ENCODE data around the gene CTSO.

DNA sequence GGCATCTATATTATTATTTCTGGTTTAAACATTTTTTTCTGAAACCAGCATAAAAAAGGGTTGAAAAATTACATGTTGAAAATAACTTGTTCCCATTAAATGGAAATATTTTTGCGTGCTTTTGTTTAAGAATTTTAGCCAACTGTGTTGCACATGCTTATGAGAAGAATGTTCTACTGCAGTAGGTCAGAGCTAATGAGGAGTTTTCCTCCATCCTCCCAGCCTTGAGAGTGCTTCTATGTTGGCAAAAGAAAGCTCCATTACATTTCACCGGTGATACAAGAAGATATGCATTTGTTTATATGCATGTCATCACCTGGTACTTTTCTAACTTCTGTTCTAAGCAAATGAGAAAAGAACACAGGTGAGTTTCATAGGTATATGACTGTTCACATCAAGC lies 63.7 kb downstream of the CTSO start:
- TF ChIP-seq, protein P1, sequence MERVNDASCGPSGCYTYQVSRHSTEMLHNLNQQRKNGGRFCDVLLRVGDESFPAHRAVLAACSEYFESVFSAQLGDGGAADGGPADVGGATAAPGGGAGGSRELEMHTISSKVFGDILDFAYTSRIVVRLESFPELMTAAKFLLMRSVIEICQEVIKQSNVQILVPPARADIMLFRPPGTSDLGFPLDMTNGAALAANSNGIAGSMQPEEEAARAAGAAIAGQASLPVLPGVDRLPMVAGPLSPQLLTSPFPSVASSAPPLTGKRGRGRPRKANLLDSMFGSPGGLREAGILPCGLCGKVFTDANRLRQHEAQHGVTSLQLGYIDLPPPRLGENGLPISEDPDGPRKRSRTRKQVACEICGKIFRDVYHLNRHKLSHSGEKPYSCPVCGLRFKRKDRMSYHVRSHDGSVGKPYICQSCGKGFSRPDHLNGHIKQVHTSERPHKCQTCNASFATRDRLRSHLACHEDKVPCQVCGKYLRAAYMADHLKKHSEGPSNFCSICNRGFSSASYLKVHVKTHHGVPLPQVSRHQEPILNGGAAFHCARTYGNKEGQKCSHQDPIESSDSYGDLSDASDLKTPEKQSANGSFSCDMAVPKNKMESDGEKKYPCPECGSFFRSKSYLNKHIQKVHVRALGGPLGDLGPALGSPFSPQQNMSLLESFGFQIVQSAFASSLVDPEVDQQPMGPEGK (CRISPR knock-in tag; IDR thresholded peaks at IDR 0.05; ENCODE audit: borderline replicate concordance), result no peak
- no peak for TF ChIP-seq TOX (CRISPR knock-in tag; IDR thresholded peaks at IDR 0.05; ENCODE audit: borderline replicate concordance)
- no peak for TF ChIP-seq RARB (CRISPR knock-in tag; IDR thresholded peaks at IDR 0.05)
- TF ChIP-seq ZNF565 (CRISPR knock-in tag; conservative IDR thresholded peaks at IDR 0.05; ENCODE audit: low read depth), result no peak
- TF ChIP-seq ISL1 (CRISPR knock-in tag; IDR thresholded peaks at IDR 0.05), result no peak
- TF ChIP-seq ZNF8 (CRISPR knock-in tag; IDR thresholded peaks at IDR 0.05), result no peak
- no peak for TF ChIP-seq CSRNP3 (CRISPR knock-in tag; IDR thresholded peaks at IDR 0.05)
- no peak for TF ChIP-seq BACH2 (CRISPR knock-in tag; IDR thresholded peaks at IDR 0.05; ENCODE audit: borderline replicate concordance)
- no peak for TF ChIP-seq ESRRG (CRISPR knock-in tag; IDR thresholded peaks at IDR 0.05)
- no peak for TF ChIP-seq ZNF70 (CRISPR knock-in tag; IDR thresholded peaks at IDR 0.05)
- no peak for TF ChIP-seq ZFP3 (CRISPR knock-in tag; IDR thresholded peaks at IDR 0.05)

All from SK-N-SH treated with all-trans-retinoic acid at 6 μM for 48 hours (cell line).